ENCODE measurements around the gene PXN.

DNA sequence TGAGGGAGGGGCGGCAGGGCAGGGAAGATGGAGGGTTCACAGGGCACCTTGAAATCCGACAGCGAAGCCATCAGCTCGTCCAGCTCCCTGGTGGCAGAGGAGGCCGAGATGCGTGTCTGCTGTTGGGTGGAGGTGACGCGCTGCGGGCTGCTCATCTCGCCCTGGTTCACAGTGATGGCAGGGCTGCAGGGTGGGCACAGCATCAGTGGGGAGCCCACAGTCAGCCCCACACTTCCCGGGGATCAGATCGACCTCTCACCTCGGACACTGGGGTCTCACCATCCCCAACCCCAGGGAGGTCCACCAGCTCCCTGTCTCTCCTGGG, 44.0 kb downstream of the PXN start:
- no peak for TF ChIP-seq ZNF513 (tag by site-specific recombination; IDR thresholded peaks at IDR 0.05)
- TF ChIP-seq, protein P1, sequence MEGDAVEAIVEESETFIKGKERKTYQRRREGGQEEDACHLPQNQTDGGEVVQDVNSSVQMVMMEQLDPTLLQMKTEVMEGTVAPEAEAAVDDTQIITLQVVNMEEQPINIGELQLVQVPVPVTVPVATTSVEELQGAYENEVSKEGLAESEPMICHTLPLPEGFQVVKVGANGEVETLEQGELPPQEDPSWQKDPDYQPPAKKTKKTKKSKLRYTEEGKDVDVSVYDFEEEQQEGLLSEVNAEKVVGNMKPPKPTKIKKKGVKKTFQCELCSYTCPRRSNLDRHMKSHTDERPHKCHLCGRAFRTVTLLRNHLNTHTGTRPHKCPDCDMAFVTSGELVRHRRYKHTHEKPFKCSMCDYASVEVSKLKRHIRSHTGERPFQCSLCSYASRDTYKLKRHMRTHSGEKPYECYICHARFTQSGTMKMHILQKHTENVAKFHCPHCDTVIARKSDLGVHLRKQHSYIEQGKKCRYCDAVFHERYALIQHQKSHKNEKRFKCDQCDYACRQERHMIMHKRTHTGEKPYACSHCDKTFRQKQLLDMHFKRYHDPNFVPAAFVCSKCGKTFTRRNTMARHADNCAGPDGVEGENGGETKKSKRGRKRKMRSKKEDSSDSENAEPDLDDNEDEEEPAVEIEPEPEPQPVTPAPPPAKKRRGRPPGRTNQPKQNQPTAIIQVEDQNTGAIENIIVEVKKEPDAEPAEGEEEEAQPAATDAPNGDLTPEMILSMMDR (tag by site-specific recombination; IDR thresholded peaks at IDR 0.05): no peak
- TF ChIP-seq, protein P2, sequence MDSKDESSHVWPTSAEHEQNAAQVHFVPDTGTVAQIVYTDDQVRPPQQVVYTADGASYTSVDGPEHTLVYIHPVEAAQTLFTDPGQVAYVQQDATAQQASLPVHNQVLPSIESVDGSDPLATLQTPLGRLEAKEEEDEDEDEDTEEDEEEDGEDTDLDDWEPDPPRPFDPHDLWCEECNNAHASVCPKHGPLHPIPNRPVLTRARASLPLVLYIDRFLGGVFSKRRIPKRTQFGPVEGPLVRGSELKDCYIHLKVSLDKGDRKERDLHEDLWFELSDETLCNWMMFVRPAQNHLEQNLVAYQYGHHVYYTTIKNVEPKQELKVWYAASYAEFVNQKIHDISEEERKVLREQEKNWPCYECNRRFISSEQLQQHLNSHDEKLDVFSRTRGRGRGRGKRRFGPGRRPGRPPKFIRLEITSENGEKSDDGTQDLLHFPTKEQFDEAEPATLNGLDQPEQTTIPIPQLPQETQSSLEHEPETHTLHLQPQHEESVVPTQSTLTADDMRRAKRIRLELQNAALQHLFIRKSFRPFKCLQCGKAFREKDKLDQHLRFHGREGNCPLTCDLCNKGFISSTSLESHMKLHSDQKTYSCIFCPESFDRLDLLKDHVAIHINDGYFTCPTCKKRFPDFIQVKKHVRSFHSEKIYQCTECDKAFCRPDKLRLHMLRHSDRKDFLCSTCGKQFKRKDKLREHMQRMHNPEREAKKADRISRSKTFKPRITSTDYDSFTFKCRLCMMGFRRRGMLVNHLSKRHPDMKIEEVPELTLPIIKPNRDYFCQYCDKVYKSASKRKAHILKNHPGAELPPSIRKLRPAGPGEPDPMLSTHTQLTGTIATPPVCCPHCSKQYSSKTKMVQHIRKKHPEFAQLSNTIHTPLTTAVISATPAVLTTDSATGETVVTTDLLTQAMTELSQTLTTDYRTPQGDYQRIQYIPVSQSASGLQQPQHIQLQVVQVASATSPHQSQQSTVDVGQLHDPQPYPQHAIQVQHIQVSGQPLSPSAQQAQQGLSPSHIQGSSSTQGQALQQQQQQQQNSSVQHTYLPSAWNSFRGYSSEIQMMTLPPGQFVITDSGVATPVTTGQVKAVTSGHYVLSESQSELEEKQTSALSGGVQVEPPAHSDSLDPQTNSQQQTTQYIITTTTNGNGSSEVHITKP (tag by site-specific recombination; IDR thresholded peaks at IDR 0.05): no peak

Measured in HEK293 (cell line).